GM21367 (cell line): Measurements from ENCODE around the gene TRIB2.

ENCODE experiments used
- ATAC-seq: cut with Tn5 transposase; IDR thresholded peaks from one replicate; pipeline ENCODE4 v1.9.1; 2021; ENCODE audit not compliant: unreplicated experiment

The TRIB2 gene

GRCh38 chr2:12773586-12774394 is 57.1 kb downstream of the TRIB2 start:
- no peak for ATAC-seq

GRCh38 chr2:12774395-12774727 is 57.6 kb downstream of the TRIB2 start:
- ATAC-seq, result no peak

GRCh38 chr2:12776521-12776961 is 59.8 kb downstream of the TRIB2 start:
- ATAC-seq, result no peak

GRCh38 chr2:12778369-12778768 is 61.6 kb downstream of the TRIB2 start:
- ATAC-seq, result no peak

- no peak for ATAC-seq
These were observed 62.3 kb downstream of the TRIB2 start for GRCh38 chr2:12778811-12779579.

GRCh38 chr2:12781329-12781728 is 64.6 kb downstream of the TRIB2 start:
- no peak for ATAC-seq

- ATAC-seq, result no peak
These were observed 71.4 kb downstream of the TRIB2 start for GRCh38 chr2:12787891-12788801.

- ATAC-seq, result no peak
These were observed 75.2 kb downstream of the TRIB2 start for GRCh38 chr2:12791906-12792305.
